GM23338 (cell line): ENCODE data around the gene CNOT6.

Experiments used
- CREB1 ChIP-seq: fragments of 250-450 bp; sonication (Bioruptor Pico); IDR thresholded peaks from 2 replicates; pipeline ENCODE4 v1.5.0; 2020; ENCODE audit warnings: low read depth, mild to moderate bottlenecking, moderate library complexity
- CTCF ChIP-seq, 2 experiments: fragments of 200-600 bp in 1 of 2; sonication (generic) in 1 of 2; conservative IDR thresholded peaks; 2 replicates each; pipeline versions ENCODE4 v1.5.1 to v1.6.1; 2016 to 2017; ENCODE audit warnings: antibody characterized with exemption in 2 of 2, low read depth in 2 of 2, mild to moderate bottlenecking in 2 of 2, moderate library complexity in 1 of 2
- ETS1 ChIP-seq: IDR thresholded peaks from 2 replicates; pipeline ENCODE4 v1.6.1; 2016; ENCODE audit warnings: antibody characterized with exemption
- EZH2 ChIP-seq: fragments of 200-600 bp; sonication (generic); IDR thresholded peaks from one replicate; pipeline ENCODE4 v1.8.0; 2017; ENCODE audit warnings: antibody characterized with exemption, mild to moderate bottlenecking, low read depth; ENCODE audit not compliant: unreplicated experiment
- EZH2phosphoT487 ChIP-seq: fragments of 200-600 bp; sonication (generic); IDR thresholded peaks from one replicate; pipeline ENCODE4 v1.8.1; 2018; ENCODE audit warnings: antibody characterized with exemption; ENCODE audit not compliant: unreplicated experiment
- JUNB ChIP-seq: IDR thresholded peaks from one replicate; pipeline ENCODE4 v1.6.1; 2016; ENCODE audit warnings: antibody characterized with exemption; ENCODE audit not compliant: unreplicated experiment
- NANOG ChIP-seq: IDR thresholded peaks from 2 replicates; pipeline ENCODE4 v1.6.1; 2016; ENCODE audit warnings: antibody characterized with exemption, borderline replicate concordance
- POLR2AphosphoS5 ChIP-seq: IDR thresholded peaks from 2 replicates; pipeline ENCODE4 v1.6.1; 2016; ENCODE audit warnings: antibody characterized with exemption, low read depth
- REST ChIP-seq: IDR thresholded peaks from one replicate; pipeline ENCODE4 v1.6.1; 2018; ENCODE audit warnings: antibody characterized with exemption; ENCODE audit not compliant: unreplicated experiment
- STAT1 ChIP-seq: IDR thresholded peaks from one replicate; pipeline ENCODE4 v1.6.1; 2016; ENCODE audit warnings: antibody characterized with exemption; ENCODE audit not compliant: unreplicated experiment
- ZNF114 ChIP-seq: fragments of 250-450 bp; sonication (Bioruptor Pico); IDR thresholded peaks from 2 replicates; pipeline ENCODE4 v1.5.0; 2020; ENCODE audit warnings: mild to moderate bottlenecking, moderate library complexity
- ZNF331 ChIP-seq: fragments of 250-450 bp; sonication (Bioruptor Pico); IDR thresholded peaks from 2 replicates; pipeline ENCODE4 v1.5.0; 2020; ENCODE audit warnings: low read depth, mild to moderate bottlenecking, moderate library complexity
- ZNF462 ChIP-seq: fragments of 250-450 bp; sonication (Bioruptor Pico); IDR thresholded peaks from 2 replicates; pipeline ENCODE4 v1.5.0; 2020; ENCODE audit warnings: mild to moderate bottlenecking, moderate library complexity

GRCh38 chr5:180596115-180596667 is 102.0 kb downstream of the CNOT6 start:
- TF ChIP-seq POLR2AphosphoS5: no peak
- no peak for TF ChIP-seq CTCF (conservative IDR thresholded peaks at IDR 0.05; ENCODE audit: low read depth in 2 of 2)
- no peak for TF ChIP-seq REST
- no peak for TF ChIP-seq EZH2phosphoT487
- no peak for TF ChIP-seq EZH2
- no peak for TF ChIP-seq JUNB
- TF ChIP-seq ZNF114 (CRISPR knock-in tag): no peak
- no peak for TF ChIP-seq NANOG
- no peak for TF ChIP-seq CREB1 (CRISPR knock-in tag)
- no peak for TF ChIP-seq STAT1
- no peak for TF ChIP-seq ETS1
- TF ChIP-seq ZNF331 (CRISPR knock-in tag): no peak
- TF ChIP-seq ZNF462 (CRISPR knock-in tag): no peak
